Measurements from ENCODE around the gene PGBD4.

GRCh38 chr15:34070003-34070402, 31.9 kb upstream of the PGBD4 start:
- TF ChIP-seq CTCF (IDR thresholded peaks at IDR 0.05; ENCODE audit: insufficient read depth, low read length) = no peak
- no peak for TF ChIP-seq POLR2AphosphoS5 (IDR thresholded peaks at IDR 0.05; ENCODE audit: low read depth)
- no peak for TF ChIP-seq GABPA (IDR thresholded peaks at IDR 0.05; ENCODE audit: low read depth)
- no peak for TF ChIP-seq REST (IDR thresholded peaks at IDR 0.05; ENCODE audit: insufficient replicate concordance, low read depth)
- TF ChIP-seq SPI1 (IDR thresholded peaks at IDR 0.05; ENCODE audit: borderline replicate concordance, low read depth) = no peak
